ENCODE results near the gene QRFP.

DNA sequence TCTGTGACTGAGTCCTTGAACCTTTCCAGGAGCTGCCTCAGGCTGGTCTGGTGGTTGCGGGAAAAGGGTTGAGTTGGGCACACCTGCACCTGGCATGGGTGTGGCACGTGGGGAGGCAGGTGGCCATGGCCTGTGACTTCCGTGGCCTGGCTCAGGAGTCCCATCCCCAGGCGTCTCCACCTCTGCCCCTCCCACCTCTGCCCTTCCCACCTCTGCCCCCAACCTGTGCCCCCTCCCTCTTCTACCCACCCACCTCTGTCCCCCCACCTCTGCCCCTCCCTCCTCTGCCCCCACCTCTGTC, 1.9 kb upstream of the QRFP start:
- TF ChIP-seq, protein P1, sequence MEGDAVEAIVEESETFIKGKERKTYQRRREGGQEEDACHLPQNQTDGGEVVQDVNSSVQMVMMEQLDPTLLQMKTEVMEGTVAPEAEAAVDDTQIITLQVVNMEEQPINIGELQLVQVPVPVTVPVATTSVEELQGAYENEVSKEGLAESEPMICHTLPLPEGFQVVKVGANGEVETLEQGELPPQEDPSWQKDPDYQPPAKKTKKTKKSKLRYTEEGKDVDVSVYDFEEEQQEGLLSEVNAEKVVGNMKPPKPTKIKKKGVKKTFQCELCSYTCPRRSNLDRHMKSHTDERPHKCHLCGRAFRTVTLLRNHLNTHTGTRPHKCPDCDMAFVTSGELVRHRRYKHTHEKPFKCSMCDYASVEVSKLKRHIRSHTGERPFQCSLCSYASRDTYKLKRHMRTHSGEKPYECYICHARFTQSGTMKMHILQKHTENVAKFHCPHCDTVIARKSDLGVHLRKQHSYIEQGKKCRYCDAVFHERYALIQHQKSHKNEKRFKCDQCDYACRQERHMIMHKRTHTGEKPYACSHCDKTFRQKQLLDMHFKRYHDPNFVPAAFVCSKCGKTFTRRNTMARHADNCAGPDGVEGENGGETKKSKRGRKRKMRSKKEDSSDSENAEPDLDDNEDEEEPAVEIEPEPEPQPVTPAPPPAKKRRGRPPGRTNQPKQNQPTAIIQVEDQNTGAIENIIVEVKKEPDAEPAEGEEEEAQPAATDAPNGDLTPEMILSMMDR (IDR thresholded peaks at IDR 0.05), result no peak
- no peak for TF ChIP-seq POLR2A (IDR thresholded peaks at IDR 0.05)
